Large intestine (tissue), 3 donors: Measurements from ENCODE around the gene FAM227A. TPM values are rescaled to one million over a fixed set of nuclear protein-coding genes. Genes with fewer than 3 reads are reported as not detected.

Experiments
- DNase-seq, 2 donors: peaks; one replicate each; pipeline versions ENCODE4 v3.0.0 to v3.0.0-alpha.2; 2013
- H3K27ac ChIP-seq: one replicate; pipeline ENCODE4 v1.5.1; 2013; ENCODE audit warnings: low read length
- H3K27me3 ChIP-seq: 2 replicates; pipeline ENCODE4 v1.6.1; 2013; ENCODE audit warnings: low read length; ENCODE audit not compliant: control insufficient read depth, insufficient read depth
- H3K36me3 ChIP-seq: 2 replicates; pipeline ENCODE4 v1.6.1; 2013; ENCODE audit warnings: low read length; ENCODE audit not compliant: control insufficient read depth, insufficient read depth
- H3K4me1 ChIP-seq: one replicate; pipeline ENCODE4 v1.6.1; 2013; ENCODE audit warnings: low read length; ENCODE audit not compliant: control insufficient read depth, insufficient read depth
- H3K4me3 ChIP-seq: one replicate; pipeline ENCODE4 v1.5.1; 2013; ENCODE audit warnings: low read length
- H3K9me3 ChIP-seq: one replicate; pipeline ENCODE4 v1.6.1; 2013; ENCODE audit warnings: mild to moderate bottlenecking, low read depth, low read length, moderate library complexity; ENCODE audit not compliant: control insufficient read depth
- WGBS: methylation state at CpG from one replicate; pipeline ENCODE4 v1.1.5; 2013; ENCODE audit warnings: low lambda C conversion rate; ENCODE audit not compliant: insufficient coverage; 5-methylcytosine and 5-hydroxymethylcytosine counted together
- polyA plus RNA-seq: library from polyadenylated mRNA; unstranded; fragments of 120-200 nt; gene quantifications from one replicate; pipeline ENCODE4 v1.2.1, GENCODE V29; 2013

The FAM227A gene
- polyA plus RNA-seq, 1 donor = 1.4 TPM

DNA sequence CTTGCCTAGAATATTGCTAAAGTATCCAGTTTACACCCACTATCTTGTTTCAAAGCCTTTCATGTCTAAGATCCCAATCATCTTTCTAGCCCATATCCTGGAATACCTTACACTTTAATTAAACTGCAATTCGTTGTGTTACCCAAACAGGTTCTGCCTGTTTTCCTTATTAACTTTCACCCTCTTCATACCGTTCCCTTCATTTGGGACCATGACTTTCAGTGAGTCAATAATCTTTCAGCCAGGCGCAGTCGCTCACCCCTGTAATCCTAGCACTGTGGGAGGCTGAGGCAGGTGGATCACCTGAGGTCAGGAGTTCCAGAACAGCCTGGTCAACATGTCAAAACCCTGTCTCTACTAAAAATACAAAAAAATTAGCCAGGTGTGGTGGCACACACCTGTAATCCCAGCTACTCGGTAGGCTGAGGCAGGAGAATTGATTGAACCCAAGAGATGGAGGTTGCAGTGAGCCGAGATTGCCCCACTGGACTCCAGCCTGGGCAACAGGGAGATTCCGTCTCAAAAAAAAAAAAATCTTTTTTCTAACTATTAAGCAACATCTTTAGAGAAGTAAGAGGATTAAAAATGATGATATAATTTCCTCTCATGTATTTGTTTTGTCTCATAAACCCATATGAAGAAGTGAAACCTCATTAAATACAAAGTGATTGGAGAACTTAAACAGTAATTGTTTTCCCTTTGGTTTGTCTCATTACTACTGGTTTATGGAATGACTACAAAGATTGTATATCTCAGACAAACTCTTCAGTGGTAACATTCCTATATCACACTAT, 106.9 kb downstream of the FAM227A start:
- no peaks in the 10 kb centered on the region for H3K36me3 ChIP-seq
- no peaks in the 10 kb centered on the region for H3K4me1 ChIP-seq
- DNase-seq = no peak
- H3K4me3 ChIP-seq = no peak overlapping the region
- no peaks in the 10 kb centered on the region for H3K27me3 ChIP-seq
- H3K9me3 ChIP-seq = no peaks in the 10 kb centered on the region
- 64% methylated on average over 4 of the region's 7 CpGs for WGBS
- H3K27ac ChIP-seq = no peak overlapping the region

DNA sequence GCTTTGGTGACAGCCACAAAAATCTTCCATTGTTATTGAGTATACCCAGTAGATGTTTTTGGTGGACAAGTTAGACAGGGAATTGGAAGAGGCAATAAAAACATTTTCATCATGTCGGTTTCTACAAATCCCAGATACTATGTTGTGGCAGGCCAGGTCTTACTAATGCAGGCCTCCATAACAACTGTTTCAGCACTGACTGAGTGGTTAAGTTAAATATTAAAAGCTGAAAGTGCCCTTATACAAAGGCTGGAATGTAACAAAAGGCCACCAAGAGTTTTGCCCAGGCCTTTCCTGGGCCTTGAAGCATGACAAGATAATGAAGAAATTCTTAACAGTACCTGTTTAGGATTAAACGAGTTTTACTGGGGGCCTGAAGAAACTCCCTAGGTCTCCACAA, 115.5 kb downstream of the FAM227A start:
- Histone ChIP-seq H3K4me3 (no peak overlapping the region), H3K27me3 (no peaks in the 10 kb centered on the region), H3K9me3 (no peaks in the 10 kb centered on the region), H3K36me3 (no peaks in the 10 kb centered on the region), H3K27ac (peak overlapping the region; percentile 18), H3K4me1 (peaks cover 13% of the 10 kb centered on the region)
- DNase-seq = peak in 1 of 2 donors; percentile 11
- no CpG with 5 or more reads among the region's 2 CpGs for WGBS

GRCh38 chr22:38531251-38531938, 124.8 kb downstream of the FAM227A start:
- Histone ChIP-seq H3K36me3 (no peaks in the 10 kb centered on the region), H3K27me3 (no peaks in the 10 kb centered on the region)

More at GRCh38 chr22:38531251-38531938, 124.8 kb downstream of the FAM227A start:
- no peak for DNase-seq
- Histone ChIP-seq H3K9me3 (no peaks in the 10 kb centered on the region), H3K4me3 (no peak overlapping the region), H3K27ac (no peak overlapping the region), H3K4me1 (no peaks in the 10 kb centered on the region)
- no CpG with 5 or more reads among the region's 4 CpGs for WGBS

Other genes with a start within 250 kb of the FAM227A start
- 2.1 TPM for gene KCNJ4, start 201.2 kb downstream of the FAM227A start, polyA plus RNA-seq
- gene KDELR3, start 188.3 kb downstream of the FAM227A start, polyA plus RNA-seq = 47.2 TPM
- 521 TPM for gene DDX17, start 150.1 kb downstream of the FAM227A start, polyA plus RNA-seq
- 1.9 TPM for gene DMC1, start 86.2 kb downstream of the FAM227A start, polyA plus RNA-seq
- gene CBY1, start 246 bp upstream of the FAM227A start, polyA plus RNA-seq = 38.7 TPM
- 76.8 TPM for gene TOMM22, start 25.6 kb upstream of the FAM227A start, polyA plus RNA-seq
- 77.2 TPM for gene JOSD1, start 44.6 kb upstream of the FAM227A start, polyA plus RNA-seq
- 57.4 TPM for gene GTPBP1, start 49.6 kb upstream of the FAM227A start, polyA plus RNA-seq
- 66.5 TPM for gene SUN2, start 99.6 kb upstream of the FAM227A start, polyA plus RNA-seq
- gene DNAL4, start 137.8 kb upstream of the FAM227A start, polyA plus RNA-seq = 16.8 TPM
- 9.8 TPM for gene NPTXR, start 187.6 kb upstream of the FAM227A start, polyA plus RNA-seq
- 25.6 TPM for gene CBX6, start 215.8 kb upstream of the FAM227A start, polyA plus RNA-seq